Ishikawa (cell line): ENCODE data around the gene EML1.

Experiments used
- CEBPB ChIP-seq: IDR thresholded peaks from 2 replicates; pipeline ENCODE4 v1.6.1; 2012
- EP300 ChIP-seq: IDR thresholded peaks from 2 replicates; pipeline ENCODE4 v1.6.1; 2012; ENCODE audit warnings: borderline replicate concordance
- FOXM1 ChIP-seq: IDR thresholded peaks from 2 replicates; pipeline ENCODE4 v1.6.1; 2012; ENCODE audit warnings: low read depth, borderline replicate concordance
- NFIC ChIP-seq: IDR thresholded peaks from 2 replicates; pipeline ENCODE4 v1.6.1; 2012
- TAF1 ChIP-seq: IDR thresholded peaks from 2 replicates; pipeline ENCODE4 v1.6.1; 2012; ENCODE audit warnings: low read depth, mild to moderate bottlenecking
- TF ChIP-seq, protein P1 (sequence below): IDR thresholded peaks from 2 replicates; pipeline ENCODE4 v1.6.1; 2012
- TF ChIP-seq, protein P2 (sequence below): IDR thresholded peaks from 2 replicates; pipeline ENCODE4 v1.6.1; 2012
- TF ChIP-seq, protein P3 (sequence below): IDR thresholded peaks from 2 replicates; pipeline ENCODE4 v1.6.1; 2012; ENCODE audit warnings: low read depth, mild to moderate bottlenecking

DNA sequence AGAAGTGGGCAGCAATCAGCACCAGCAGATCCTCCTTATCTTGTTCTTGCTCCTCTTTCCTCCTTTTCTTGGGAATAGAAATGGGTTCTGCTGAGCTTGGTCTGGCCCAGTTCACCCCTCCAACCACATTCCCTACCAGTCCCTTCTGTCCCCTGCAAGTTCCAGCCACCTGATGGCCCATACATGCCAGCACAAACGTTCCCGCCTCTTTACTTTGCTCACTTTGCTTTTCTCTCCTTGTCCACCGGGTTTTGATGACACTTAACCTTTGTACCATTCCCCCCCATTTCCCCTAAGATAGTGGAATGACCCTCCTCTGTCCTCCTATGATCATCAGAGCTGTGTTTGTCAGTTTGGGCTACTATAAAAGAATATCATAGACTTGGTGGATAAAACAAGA, 23.4 kb upstream of the EML1 start:
- TF ChIP-seq, protein P1, sequence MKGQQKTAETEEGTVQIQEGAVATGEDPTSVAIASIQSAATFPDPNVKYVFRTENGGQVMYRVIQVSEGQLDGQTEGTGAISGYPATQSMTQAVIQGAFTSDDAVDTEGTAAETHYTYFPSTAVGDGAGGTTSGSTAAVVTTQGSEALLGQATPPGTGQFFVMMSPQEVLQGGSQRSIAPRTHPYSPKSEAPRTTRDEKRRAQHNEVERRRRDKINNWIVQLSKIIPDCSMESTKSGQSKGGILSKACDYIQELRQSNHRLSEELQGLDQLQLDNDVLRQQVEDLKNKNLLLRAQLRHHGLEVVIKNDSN = no peak
- TF ChIP-seq FOXM1 (no peak), CEBPB (no peak), NFIC (no peak), TAF1 (no peak), EP300 (no peak)
- TF ChIP-seq, protein P2, sequence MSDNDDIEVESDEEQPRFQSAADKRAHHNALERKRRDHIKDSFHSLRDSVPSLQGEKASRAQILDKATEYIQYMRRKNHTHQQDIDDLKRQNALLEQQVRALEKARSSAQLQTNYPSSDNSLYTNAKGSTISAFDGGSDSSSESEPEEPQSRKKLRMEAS = no peak
- TF ChIP-seq, protein P3, sequence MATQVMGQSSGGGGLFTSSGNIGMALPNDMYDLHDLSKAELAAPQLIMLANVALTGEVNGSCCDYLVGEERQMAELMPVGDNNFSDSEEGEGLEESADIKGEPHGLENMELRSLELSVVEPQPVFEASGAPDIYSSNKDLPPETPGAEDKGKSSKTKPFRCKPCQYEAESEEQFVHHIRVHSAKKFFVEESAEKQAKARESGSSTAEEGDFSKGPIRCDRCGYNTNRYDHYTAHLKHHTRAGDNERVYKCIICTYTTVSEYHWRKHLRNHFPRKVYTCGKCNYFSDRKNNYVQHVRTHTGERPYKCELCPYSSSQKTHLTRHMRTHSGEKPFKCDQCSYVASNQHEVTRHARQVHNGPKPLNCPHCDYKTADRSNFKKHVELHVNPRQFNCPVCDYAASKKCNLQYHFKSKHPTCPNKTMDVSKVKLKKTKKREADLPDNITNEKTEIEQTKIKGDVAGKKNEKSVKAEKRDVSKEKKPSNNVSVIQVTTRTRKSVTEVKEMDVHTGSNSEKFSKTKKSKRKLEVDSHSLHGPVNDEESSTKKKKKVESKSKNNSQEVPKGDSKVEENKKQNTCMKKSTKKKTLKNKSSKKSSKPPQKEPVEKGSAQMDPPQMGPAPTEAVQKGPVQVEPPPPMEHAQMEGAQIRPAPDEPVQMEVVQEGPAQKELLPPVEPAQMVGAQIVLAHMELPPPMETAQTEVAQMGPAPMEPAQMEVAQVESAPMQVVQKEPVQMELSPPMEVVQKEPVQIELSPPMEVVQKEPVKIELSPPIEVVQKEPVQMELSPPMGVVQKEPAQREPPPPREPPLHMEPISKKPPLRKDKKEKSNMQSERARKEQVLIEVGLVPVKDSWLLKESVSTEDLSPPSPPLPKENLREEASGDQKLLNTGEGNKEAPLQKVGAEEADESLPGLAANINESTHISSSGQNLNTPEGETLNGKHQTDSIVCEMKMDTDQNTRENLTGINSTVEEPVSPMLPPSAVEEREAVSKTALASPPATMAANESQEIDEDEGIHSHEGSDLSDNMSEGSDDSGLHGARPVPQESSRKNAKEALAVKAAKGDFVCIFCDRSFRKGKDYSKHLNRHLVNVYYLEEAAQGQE = no peak
